Inferior parietal cortex (tissue), 1 donor: ENCODE data around the gene ADCY9.

ENCODE experiments used
- DNase-seq: peaks from one replicate; pipeline ENCODE4 v3.0.0-alpha.2; 2016; ENCODE audit errors: extremely low spot score

ADCY9 gene

GRCh38 chr16:4032768-4033167 is 83.5 kb downstream of the ADCY9 start:
- no peak for DNase-seq

- DNase-seq: no peak
Measured at GRCh38 chr16:4028144-4028543, 88.1 kb downstream of the ADCY9 start.

- DNase-seq: no peak
Measured at GRCh38 chr16:4026854-4027253, 89.4 kb downstream of the ADCY9 start.

- no peak for DNase-seq
Measured at GRCh38 chr16:4025428-4025827, 90.8 kb downstream of the ADCY9 start.

GRCh38 chr16:4021916-4022315 is 94.3 kb downstream of the ADCY9 start:
- no peak for DNase-seq

GRCh38 chr16:4021070-4021779 is 95.0 kb downstream of the ADCY9 start:
- DNase-seq: no peak

- DNase-seq: no peak
Measured at GRCh38 chr16:4019371-4019791, 96.9 kb downstream of the ADCY9 start.

GRCh38 chr16:4018391-4018790 is 97.9 kb downstream of the ADCY9 start:
- DNase-seq: no peak

GRCh38 chr16:4017807-4018206 is 98.4 kb downstream of the ADCY9 start:
- no peak for DNase-seq

GRCh38 chr16:4016658-4017057 is 99.6 kb downstream of the ADCY9 start:
- no peak for DNase-seq

GRCh38 chr16:4016005-4016352 is 100.3 kb downstream of the ADCY9 start:
- no peak for DNase-seq

GRCh38 chr16:4015275-4016004 is 100.8 kb downstream of the ADCY9 start:
- DNase-seq: no peak

- DNase-seq: no peak
Measured at GRCh38 chr16:4011940-4012629, 104.2 kb downstream of the ADCY9 start.

- no peak for DNase-seq
Measured at GRCh38 chr16:4011225-4011939, 104.9 kb downstream of the ADCY9 start.

GRCh38 chr16:4010225-4011158 is 105.8 kb downstream of the ADCY9 start:
- DNase-seq: no peak

GRCh38 chr16:4009177-4009576 is 107.1 kb downstream of the ADCY9 start:
- DNase-seq: no peak

- DNase-seq: no peak
Measured at GRCh38 chr16:4008116-4008515, 108.1 kb downstream of the ADCY9 start.

- DNase-seq: no peak
Measured at GRCh38 chr16:4006397-4006999, 109.7 kb downstream of the ADCY9 start.

- DNase-seq: no peak
Measured at GRCh38 chr16:4005731-4006130, 110.5 kb downstream of the ADCY9 start.

GRCh38 chr16:4005281-4005680 is 111.0 kb downstream of the ADCY9 start:
- DNase-seq: no peak

GRCh38 chr16:4004206-4004605 is 112.0 kb downstream of the ADCY9 start:
- DNase-seq: no peak
